GM23248 (cell line): ENCODE results near the gene EPOP. TPM values are rescaled to one million over a fixed set of nuclear protein-coding genes. Genes with fewer than 3 reads are reported as not detected.

Experiments
- DNase-seq: peaks from one replicate; pipeline ENCODE4 v3.0.0-alpha.2; 2015
- H2AFZ ChIP-seq: fragments of 200-600 bp; sonication (generic); 2 replicates; pipeline ENCODE4 v1.6.1; 2016; ENCODE audit warnings: antibody characterized with exemption
- H3F3A ChIP-seq: fragments of 200-600 bp; sonication (generic); 2 replicates; pipeline ENCODE4 v1.6.1; 2016; ENCODE audit warnings: mild to moderate bottlenecking, antibody characterized with exemption, mixed run types; ENCODE audit not compliant: insufficient read depth
- H3K27ac ChIP-seq: fragments of 200-600 bp; sonication (generic); 2 replicates; pipeline ENCODE4 v1.5.1; 2016; ENCODE audit warnings: mild to moderate bottlenecking
- H3K27me3 ChIP-seq: fragments of 200-600 bp; sonication (generic); replicated peaks from 2 replicates; pipeline ENCODE4 v1.6.1; 2016; ENCODE audit warnings: mild to moderate bottlenecking; ENCODE audit not compliant: insufficient read depth
- H3K36me3 ChIP-seq: fragments of 200-600 bp; sonication (generic); 2 replicates; pipeline ENCODE4 v1.6.1; 2016; ENCODE audit warnings: low read depth, mild to moderate bottlenecking
- H3K4me1 ChIP-seq: fragments of 200-600 bp; sonication (generic); 2 replicates; pipeline ENCODE4 v1.6.1; 2016; ENCODE audit warnings: mild to moderate bottlenecking; ENCODE audit not compliant: insufficient read depth
- H3K4me2 ChIP-seq: fragments of 200-600 bp; sonication (generic); one replicate; pipeline ENCODE4 v1.6.1; 2016; ENCODE audit warnings: mild to moderate bottlenecking; ENCODE audit not compliant: unreplicated experiment
- H3K4me3 ChIP-seq: fragments of 200-600 bp; sonication (generic); 2 replicates; pipeline ENCODE4 v1.5.1; 2016; ENCODE audit warnings: mild to moderate bottlenecking
- H3K79me2 ChIP-seq: fragments of 200-600 bp; sonication (generic); 2 replicates; pipeline ENCODE4 v1.6.1; 2016; ENCODE audit warnings: mild to moderate bottlenecking; ENCODE audit not compliant: insufficient read depth
- H3K9ac ChIP-seq: fragments of 200-600 bp; sonication (generic); 2 replicates; pipeline ENCODE4 v1.6.1; 2016; ENCODE audit warnings: mild to moderate bottlenecking
- H3K9me2 ChIP-seq: fragments of 200-600 bp; sonication (generic); 2 replicates; pipeline ENCODE4 v1.6.1; 2016; ENCODE audit warnings: mixed run types, mild to moderate bottlenecking, moderate library complexity; ENCODE audit not compliant: insufficient read depth
- H3K9me3 ChIP-seq: fragments of 200-600 bp; sonication (generic); one replicate; pipeline ENCODE4 v1.6.1; 2017; ENCODE audit warnings: low read depth
- H4K20me1 ChIP-seq: fragments of 200-600 bp; sonication (generic); 2 replicates; pipeline ENCODE4 v1.6.0; 2016; ENCODE audit not compliant: insufficient read depth
- EZH2 ChIP-seq: fragments of 200-600 bp; sonication (generic); IDR thresholded peaks from 2 replicates; pipeline ENCODE4 v1.6.1; 2018; ENCODE audit warnings: antibody characterized with exemption, mild to moderate bottlenecking; ENCODE audit not compliant: insufficient read depth, poor library complexity, severe bottlenecking
- EZH2phosphoT487 ChIP-seq: fragments of 200-600 bp; sonication (generic); IDR thresholded peaks from 2 replicates; pipeline ENCODE4 v1.6.1; 2018; ENCODE audit warnings: antibody characterized with exemption, moderate library complexity, mild to moderate bottlenecking, low read depth; ENCODE audit not compliant: insufficient read depth
- WGBS, 2 experiments: methylation state at CpG; one replicate each; pipeline ENCODE4 v1.1.6; 2015 to 2017; ENCODE audit warnings: low lambda C conversion rate in 2 of 2, low coverage in 1 of 2; ENCODE audit errors: missing lambda C conversion rate in 2 of 2; 5-methylcytosine and 5-hydroxymethylcytosine counted together
- in situ Hi-C: fragments of 300-500 bp; cut with MboI; formaldehyde crosslinking; loops from 2 replicates; pipeline ENCODE4 v1.15.0; 2020
- polyA plus RNA-seq: library from polyadenylated mRNA; unstranded; fragments of >200 nt; fragmentation: Nextera tagmentation; extraction: Ambion mirVana; gene quantifications from 2 replicates; pipeline ENCODE4 v1.2.1, GENCODE V29; 2016
- total RNA-seq: library from RNA; depleted of rRNA; stranded (reverse); fragments of >200 nt; shearing (Covaris generic); gene quantifications from 2 replicates; pipeline ENCODE4 v1.2.3, GENCODE V29; 2014

The EPOP gene
- total and polyA plus RNA-seq, 2 experiments from 2014 or later: 1.2 to 4.3 TPM

- in situ Hi-C loops: no loop called here
- peak; percentile 46 for DNase-seq
- H3K79me2 ChIP-seq: peaks cover 8% of the 10 kb centered on the region; the same call in 1 of the 2 replicates
- no peaks in the 10 kb centered on the region for H3K36me3 ChIP-seq
- no peaks in the 10 kb centered on the region for H4K20me1 ChIP-seq
- no peaks in the 10 kb centered on the region for H3K27me3 ChIP-seq
- H3K4me1 ChIP-seq: peaks cover 15% of the 10 kb centered on the region; the same call in 1 of the 2 replicates
- peak overlapping the region; percentile 90 for H3K4me3 ChIP-seq
- WGBS, 2 experiments: 2% methylated on average over 35 to 50 of the region's 50 CpGs
- peak overlapping the region; percentile 87 for H3K9ac ChIP-seq
- TF ChIP-seq EZH2phosphoT487: no peak
- no peak for TF ChIP-seq EZH2
- H3K9me2 ChIP-seq: no peaks in the 10 kb centered on the region
- H3K4me2 ChIP-seq: peak overlapping the region; percentile 84
- H3K9me3 ChIP-seq: no peaks in the 10 kb centered on the region
- H3F3A ChIP-seq: peaks cover 8% of the 10 kb centered on the region; the same call in 1 of the 2 replicates
- H2AFZ ChIP-seq: peak overlapping the region; percentile 91
- no peak overlapping the region for H3K27ac ChIP-seq
These were observed 29.2 kb upstream of the EPOP start for GRCh38 chr17:38703742-38704605.

GRCh38 chr17:38702916-38703741 lies 28.4 kb upstream of the EPOP start:
- no peaks in the 10 kb centered on the region for H3K36me3 ChIP-seq
- TF ChIP-seq EZH2phosphoT487: no peak
- TF ChIP-seq EZH2: no peak
- H3K27me3 ChIP-seq: no peaks in the 10 kb centered on the region
- H3K79me2 ChIP-seq: peaks cover 8% of the 10 kb centered on the region; the same call in 1 of the 2 replicates
- H3K4me3 ChIP-seq: peak overlapping the region; percentile 90
- peak overlapping the region; percentile 38 for H3K27ac ChIP-seq
- peak overlapping the region; percentile 84 for H3K4me2 ChIP-seq
- peaks cover 8% of the 10 kb centered on the region; the same call in 1 of the 2 replicates for H3F3A ChIP-seq
- 4% methylated on average over 53 to 55 of the region's 55 CpGs for WGBS, 2 experiments
- H2AFZ ChIP-seq: peak overlapping the region; percentile 91
- no peaks in the 10 kb centered on the region for H3K9me3 ChIP-seq
- DNase-seq: peak; percentile 53
- in situ Hi-C loops: no loop called here
- H3K4me1 ChIP-seq: peaks cover 15% of the 10 kb centered on the region; the same call in 1 of the 2 replicates
- no peaks in the 10 kb centered on the region for H4K20me1 ChIP-seq
- peak overlapping the region; percentile 87 for H3K9ac ChIP-seq
- no peaks in the 10 kb centered on the region for H3K9me2 ChIP-seq

- DNase-seq: peak; percentile 92
- H3K79me2 ChIP-seq: peaks cover 8% of the 10 kb centered on the region; the same call in 1 of the 2 replicates
These were observed 27.6 kb upstream of the EPOP start for GRCh38 chr17:38702166-38702915.

More at GRCh38 chr17:38702166-38702915, 27.6 kb upstream of the EPOP start:
- Histone ChIP-seq H2AFZ (peak overlapping the region; percentile 91), H3K4me2 (peak overlapping the region; percentile 84), H3K36me3 (no peaks in the 10 kb centered on the region), H3K9me2 (no peaks in the 10 kb centered on the region), H3K27me3 (no peaks in the 10 kb centered on the region), H3K4me1 (peaks cover 15% of the 10 kb centered on the region; the same call in 1 of the 2 replicates), H3K4me3 (peak overlapping the region; percentile 90), H3K27ac (peak overlapping the region; percentile 38), H3F3A (peaks cover 8% of the 10 kb centered on the region; the same call in 1 of the 2 replicates), H4K20me1 (no peaks in the 10 kb centered on the region), H3K9ac (peak overlapping the region; percentile 87), H3K9me3 (no peaks in the 10 kb centered on the region)
- TF ChIP-seq EZH2 (no peak), EZH2phosphoT487 (no peak)
- in situ Hi-C loops: no loop called here
- whole genome bisulfite sequencing, 2 experiments: 1% methylated on average over 60 to 61 of the region's 81 CpGs
